Heart right ventricle (tissue), 16 donors: ENCODE data around the gene SEL1L. TPM values are rescaled to one million over a fixed set of nuclear protein-coding genes. Genes with fewer than 3 reads are reported as not detected.

Experiments used
- ATAC-seq, 8 donors: fragments of 200-7000 bp; cut with Tn5 transposase; one replicate each; pipeline ENCODE4 v1.9.1; 2020; ENCODE audit warnings: mild to moderate bottlenecking in 8 of 8, moderate library complexity in 8 of 8, moderate number of reproducible peaks in 1 of 8
- DNase-seq, 2 donors: peaks; one replicate each; pipeline ENCODE4 v3.0.0-alpha.2; 2020
- H3K27ac ChIP-seq, 10 donors: fragments of 200-600 bp; sonication (generic) in 2 of 10; one replicate each; pipeline versions ENCODE4 v1.5.0 to v1.8.0; 2020 to 2022; ENCODE audit warnings: mild to moderate bottlenecking in 3 of 10
- H3K27me3 ChIP-seq, 7 donors: fragments of 200-600 bp; one replicate each; pipeline ENCODE4 v1.8.0; 2021 to 2022; ENCODE audit warnings: mild to moderate bottlenecking in 2 of 7
- H3K36me3 ChIP-seq, 9 donors: fragments of 200-600 bp; sonication (generic) in 1 of 9; one replicate each; pipeline versions ENCODE4 v1.5.0 to v1.8.0; 2020 to 2022; ENCODE audit warnings: mild to moderate bottlenecking in 2 of 9
- H3K4me1 ChIP-seq, 9 donors: fragments of 200-600 bp; sonication (generic) in 1 of 9; one replicate each; pipeline versions ENCODE4 v1.5.0 to v1.8.0; 2020 to 2022; ENCODE audit warnings: mild to moderate bottlenecking in 4 of 9
- H3K4me3 ChIP-seq, 10 donors: fragments of 200-600 bp; sonication (generic) in 2 of 10; one replicate each; pipeline versions ENCODE4 v1.5.0 to v1.8.0; 2020 to 2022; ENCODE audit warnings: mild to moderate bottlenecking in 7 of 10, moderate library complexity in 2 of 10
- H3K9me3 ChIP-seq, 11 donors: fragments of 200-600 bp in 10 of 11; sonication (generic) in 2 of 11; one replicate each; pipeline versions ENCODE4 v1.5.0 to v1.8.0; 2013 to 2022; ENCODE audit warnings: mild to moderate bottlenecking in 2 of 11, control low read depth in 1 of 11, moderate library complexity in 1 of 11
- WGBS, 2 donors: extraction: QIAGEN DNeasy Blood & Tissue Kit; methylation state at CpG; one replicate each; pipeline ENCODE4 v1.1.7; 2013; ENCODE audit warnings: inconsistent platforms in 1 of 2; 5-methylcytosine and 5-hydroxymethylcytosine counted together
- intact Hi-C, 10 donors: fragments of 100-400 bp; cut with DNase I; formaldehyde crosslinking; loops; one replicate each; pipeline versions ENCODE4 v1.11.1 to v1.14.2; 2022
- long read RNA-seq, 3 donors: library from polyadenylated mRNA; unstranded; transcript quantifications; one replicate each; pipeline ENCODE4 v2.0.0, GENCODE V29; 2020 to 2021
- polyA plus RNA-seq, 2 donors: library from polyadenylated mRNA; stranded (reverse); fragments of 200-250 nt; gene quantifications; one replicate each; pipeline ENCODE4 v1.2.3, GENCODE V29; 2013
- total RNA-seq, 10 donors: library from RNA; stranded (reverse); fragmentation: NEBNext Ultra II Directional in 3 of 10; extraction: Animal tissue kit (Norgen Biotek cat#: 25700) in 3 of 10; gene quantifications; one replicate each; pipeline versions ENCODE4 v1.2.1 to v1.2.4, GENCODE V29; 2021 to 2023
- TF ChIP-seq, protein P1 (sequence below), 9 donors: fragments of 200-600 bp; sonication (generic) in 2 of 9; IDR thresholded peaks; one replicate each; pipeline versions ENCODE4 v1.5.0 to v1.8.0; 2021 to 2022; ENCODE audit warnings: antibody characterized with exemption in 9 of 9, mild to moderate bottlenecking in 5 of 9, moderate library complexity in 1 of 9
- donor health status: Arrhythmogenic right ventricular cardiomyopathy.
- donor health status: ischemic (EF 13 %, LVEDD 7.1; RV severe dilation, severe dysfunction).
- donor health status: healthy with polysubstance abuse.
- donor health status: DM: no; HTN: yes; CAD: no.
- donor health status: DM: no; HTN: no; CAD: no.
- donor health status: ischemic (EF 25% LVEDD 6.9; RV normal size, moderate dysfunction).
- donor health status: ischemic (EF 25% LVEDD 5.7; RV mildly dilated, moderate dysfunction).
- donor health status: healthy.
- donor health status: DM: yes; HTN: yes; CAD: no.
- donor health status: Ischemic cardiomyopathy.
- donor health status: ischemic (EF 35%, LVEDD 5.7; RV mildly dilated, moderate dysfunction).
- donor health status: nonischemic (EF 11% LVEDD 7.7; RV severe dilation, severe dysfunction).
- donor health status: DM: yes; HTN: yes; CAD: no.
- donor health status: PGD.
- donor health status: ischemic (EF 29% LVEDD 5.4; RV normal size, mild dysfunction).
- donor health status: nonischemic (EF 23%, LVEDD 6.1; RV moderate dilation, normal function).

SEL1L gene
- total RNA-seq, result 10 to 100 TPM; 47.6 to 87.7 (median 58.3) TPM
- polyA plus RNA-seq, result 10 to 100 TPM; 10.6 to 20.9 TPM
- long read RNA-seq, donor 1, full-length matches to known transcripts, result 32 of 48 reads
- long read RNA-seq, donor 1, partial matches to known transcripts, result 2 of 48 reads
- long read RNA-seq, donor 1, other reads (novel, unspliced or antisense), result 14 of 48 reads
- long read RNA-seq, donor 2, full-length matches to known transcripts, result 33 of 50 reads
- long read RNA-seq, donor 2, partial matches to known transcripts, result 4 of 50 reads
- long read RNA-seq, donor 2, other reads (novel, unspliced or antisense), result 13 of 50 reads
- long read RNA-seq, donor 3, full-length matches to known transcripts, result 48 of 97 reads
- long read RNA-seq, donor 3, partial matches to known transcripts, result 6 of 97 reads
- long read RNA-seq, donor 3, other reads (novel, unspliced or antisense), result 43 of 97 reads

GRCh38 chr14:81533536-81534343 is at the start of gene SEL1L:
Gene SEL1L (minus strand): TSS chr14:81533853. CDS start chr14:81533744, 109 bp downstream.
- DNase-seq (peak; percentile 99 to 100), ATAC-seq (peak; percentile 98 to 100 (median 99))
- H3K36me3 ChIP-seq, result peaks cover 0 to 13% (median 0%) of the 10 kb centered on the region in 9 donors
- intact Hi-C loops, result loop anchor here in 1 of 10 donors (2.0 kb wide), 1 partner anchor 15 kb away; no protein-coding TSS in a partner anchor
- H3K9me3 ChIP-seq, result peaks cover 0 to 9% (median 0%) of the 10 kb centered on the region in 11 donors
- peaks cover 0 to 79% (median 64%) of the 10 kb centered on the region in 9 donors for H3K4me1 ChIP-seq
- 0 to 1% methylated on average over 50 of the region's 50 CpGs for WGBS, 2 donors
- TF ChIP-seq, protein P1, sequence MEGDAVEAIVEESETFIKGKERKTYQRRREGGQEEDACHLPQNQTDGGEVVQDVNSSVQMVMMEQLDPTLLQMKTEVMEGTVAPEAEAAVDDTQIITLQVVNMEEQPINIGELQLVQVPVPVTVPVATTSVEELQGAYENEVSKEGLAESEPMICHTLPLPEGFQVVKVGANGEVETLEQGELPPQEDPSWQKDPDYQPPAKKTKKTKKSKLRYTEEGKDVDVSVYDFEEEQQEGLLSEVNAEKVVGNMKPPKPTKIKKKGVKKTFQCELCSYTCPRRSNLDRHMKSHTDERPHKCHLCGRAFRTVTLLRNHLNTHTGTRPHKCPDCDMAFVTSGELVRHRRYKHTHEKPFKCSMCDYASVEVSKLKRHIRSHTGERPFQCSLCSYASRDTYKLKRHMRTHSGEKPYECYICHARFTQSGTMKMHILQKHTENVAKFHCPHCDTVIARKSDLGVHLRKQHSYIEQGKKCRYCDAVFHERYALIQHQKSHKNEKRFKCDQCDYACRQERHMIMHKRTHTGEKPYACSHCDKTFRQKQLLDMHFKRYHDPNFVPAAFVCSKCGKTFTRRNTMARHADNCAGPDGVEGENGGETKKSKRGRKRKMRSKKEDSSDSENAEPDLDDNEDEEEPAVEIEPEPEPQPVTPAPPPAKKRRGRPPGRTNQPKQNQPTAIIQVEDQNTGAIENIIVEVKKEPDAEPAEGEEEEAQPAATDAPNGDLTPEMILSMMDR (IDR thresholded peaks at IDR 0.05), result no peak
- peak within 1 kb of the TSS; percentile 84 to 99 (median 94) for H3K4me3 ChIP-seq
- peak within 1 kb of the TSS in 9 of 10 donors; percentile 19 to 92 (median 77) for H3K27ac ChIP-seq
- H3K27me3 ChIP-seq, result no peaks in the 10 kb centered on the region

GRCh38 chr14:81582420-81582819 is 48.8 kb upstream of the SEL1L start:
- Histone ChIP-seq H3K4me3 (no peak overlapping the region), H3K36me3 (no peaks in the 10 kb centered on the region), H3K4me1 (peaks cover 0 to 2% (median 0%) of the 10 kb centered on the region in 9 donors), H3K27me3 (peaks cover 0 to 6% (median 0%) of the 10 kb centered on the region in 7 donors), H3K9me3 (peaks cover 0 to 8% (median 0%) of the 10 kb centered on the region in 11 donors), H3K27ac (no peak overlapping the region)
- intact Hi-C loops, result no loop called here
- WGBS, 2 donors, result 78 to 82% methylated on average over 3 of the region's 3 CpGs
- ATAC-seq (no peak), DNase-seq (no peak)
- TF ChIP-seq, protein P1 (IDR thresholded peaks at IDR 0.05), result no peak

DNA sequence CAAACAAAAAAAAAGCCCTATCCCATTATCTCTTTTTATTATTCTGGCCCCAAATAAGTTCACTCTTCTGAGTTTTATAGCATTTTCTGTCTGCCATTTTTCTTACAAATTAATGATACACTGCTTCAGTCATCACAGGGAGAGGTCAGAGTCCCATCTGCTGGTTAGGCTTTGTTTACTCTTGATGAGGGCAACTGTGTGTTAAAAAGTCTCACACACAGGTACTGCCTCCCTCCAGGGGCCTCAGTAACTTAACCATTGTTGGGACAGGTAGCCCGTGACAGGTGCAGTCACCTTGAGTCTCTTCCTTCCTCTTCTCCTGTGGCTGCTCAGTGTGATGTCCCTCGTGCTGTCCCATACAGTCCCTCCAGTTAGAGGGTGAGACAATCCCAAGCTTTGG is 45.5 kb upstream of the SEL1L start:
- Histone ChIP-seq H3K4me1 (peaks cover 0 to 2% (median 0%) of the 10 kb centered on the region in 9 donors), H3K36me3 (no peaks in the 10 kb centered on the region), H3K9me3 (no peaks in the 10 kb centered on the region), H3K4me3 (no peak overlapping the region), H3K27ac (no peak overlapping the region), H3K27me3 (peaks cover 0 to 10% (median 0%) of the 10 kb centered on the region in 7 donors)
- TF ChIP-seq, protein P1 (IDR thresholded peaks at IDR 0.05), result no peak
- WGBS, 2 donors, result 81 to 91% methylated on average over 2 of the region's 2 CpGs
- DNase-seq (no peak), ATAC-seq (no peak)
- intact Hi-C loops, result no loop called here

GRCh38 chr14:81571437-81571836 is 37.8 kb upstream of the SEL1L start:
- WGBS, 2 donors, result 84 to 93% methylated on average over 5 of the region's 5 CpGs
- TF ChIP-seq, protein P1 (IDR thresholded peaks at IDR 0.05), result no peak

More at GRCh38 chr14:81571437-81571836, 37.8 kb upstream of the SEL1L start:
- peaks cover 0 to 13% (median 5%) of the 10 kb centered on the region in 7 donors for H3K27me3 ChIP-seq
- intact Hi-C loops, result no loop called here
- DNase-seq (no peak), ATAC-seq (no peak)
- no peaks in the 10 kb centered on the region for H3K36me3 ChIP-seq
- no peaks in the 10 kb centered on the region for H3K4me1 ChIP-seq
- no peak overlapping the region for H3K4me3 ChIP-seq
- H3K9me3 ChIP-seq, result no peaks in the 10 kb centered on the region
- no peak overlapping the region for H3K27ac ChIP-seq
